ENCODE measurements around the gene AVL9. TPM values are rescaled to one million over a fixed set of nuclear protein-coding genes. Genes with fewer than 3 reads are reported as not detected.
"Not testable (repeated sequence)": the region's sequence is repeated elsewhere in the genome, so short reads cannot be mapped to it uniquely, and the experiment has no call there.

The AVL9 gene
- total RNA-seq, 2 experiments from 2014 or later, result 56.0 to 60.3 TPM

DNA sequence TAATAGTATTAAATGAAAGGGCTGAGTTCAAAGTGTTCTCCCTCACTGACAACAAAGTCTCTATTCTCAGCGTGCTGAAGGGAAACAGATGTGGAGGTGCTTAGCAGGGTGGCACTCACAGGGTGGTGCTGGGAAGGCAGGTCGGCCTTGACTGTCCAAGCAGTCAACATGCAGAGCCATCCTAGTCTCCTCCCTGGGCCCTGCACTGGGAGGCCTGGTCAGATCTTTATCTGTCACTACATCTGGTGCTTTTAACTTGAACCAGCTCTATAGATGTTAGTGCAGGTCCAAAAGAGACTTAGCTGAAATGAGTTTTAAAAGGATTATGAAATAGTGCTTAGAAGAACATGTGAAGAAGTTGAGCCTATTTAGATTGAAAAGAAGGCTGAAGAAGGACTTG lies 82.1 kb downstream of the AVL9 start:
- ChIA-PET POLR2A (no interaction called here), CTCF (no interaction called here)

DNA sequence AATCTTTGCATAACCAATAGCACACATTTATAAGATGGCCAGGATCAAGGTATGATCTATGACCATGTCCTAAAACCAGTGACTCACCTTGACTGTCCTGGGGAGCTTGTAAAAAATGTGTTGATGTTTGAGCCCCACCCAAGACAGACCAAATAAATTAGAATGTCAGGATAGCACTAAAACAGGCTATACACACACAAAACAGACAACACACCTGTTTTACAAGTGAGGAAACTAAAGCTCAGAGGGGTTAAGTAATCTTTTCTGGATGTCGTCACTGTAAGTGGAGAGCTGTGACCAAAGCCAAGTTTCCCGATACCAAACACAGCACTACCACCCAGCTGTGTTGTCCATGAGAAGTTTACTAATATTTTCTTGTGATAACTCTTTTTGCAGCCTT lies 84.5 kb downstream of the AVL9 start:
- ChIA-PET CTCF (no interaction called here), POLR2A (no interaction called here)

DNA sequence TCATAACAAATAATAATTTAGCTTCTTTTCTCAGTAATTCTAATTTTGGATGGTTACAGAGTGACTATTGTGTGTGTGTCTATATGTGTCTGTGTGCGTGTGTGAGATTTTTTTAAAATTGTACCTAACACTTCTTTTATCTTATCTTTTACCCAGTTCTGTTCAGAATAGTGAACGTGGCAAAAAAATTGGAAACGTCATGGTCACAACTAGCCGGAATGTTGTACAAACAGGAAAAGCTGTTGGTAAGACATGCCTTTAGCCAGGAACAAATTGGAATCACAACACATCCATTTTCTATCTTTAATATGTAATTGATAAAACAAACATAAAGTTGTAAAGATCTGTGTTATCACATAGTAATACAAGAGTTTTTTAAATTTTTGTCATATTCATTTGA lies 85.4 kb downstream of the AVL9 start:
- CTCF ChIA-PET, result no interaction called here

DNA sequence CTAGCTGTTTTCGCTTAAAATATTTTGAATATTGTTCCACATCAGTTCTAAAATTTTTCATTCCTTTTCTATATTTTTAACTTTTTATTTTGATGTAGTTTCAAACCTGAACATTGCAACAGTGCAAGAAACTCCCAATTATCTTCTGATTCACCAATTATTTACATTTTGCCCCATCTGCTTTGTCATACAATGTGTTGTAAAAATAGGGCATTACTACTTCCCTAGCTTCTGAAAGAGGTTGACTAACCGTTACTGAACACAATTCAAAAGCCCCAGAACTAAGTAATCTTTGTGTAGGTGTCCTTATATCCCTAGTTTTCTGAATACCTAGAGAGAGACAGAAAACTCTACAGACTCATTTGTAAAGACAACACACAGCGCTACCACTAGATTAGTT lies 86.7 kb downstream of the AVL9 start:
- POLR2A ChIA-PET, result no interaction called here

More for the DNA sequence above, 85.4 kb downstream of the AVL9 start:
- POLR2A ChIA-PET, result interaction anchor here (0.9 kb wide), 1 partner anchor 85 kb away, joined by 3 read pairs; no protein-coding TSS in a partner anchor

DNA sequence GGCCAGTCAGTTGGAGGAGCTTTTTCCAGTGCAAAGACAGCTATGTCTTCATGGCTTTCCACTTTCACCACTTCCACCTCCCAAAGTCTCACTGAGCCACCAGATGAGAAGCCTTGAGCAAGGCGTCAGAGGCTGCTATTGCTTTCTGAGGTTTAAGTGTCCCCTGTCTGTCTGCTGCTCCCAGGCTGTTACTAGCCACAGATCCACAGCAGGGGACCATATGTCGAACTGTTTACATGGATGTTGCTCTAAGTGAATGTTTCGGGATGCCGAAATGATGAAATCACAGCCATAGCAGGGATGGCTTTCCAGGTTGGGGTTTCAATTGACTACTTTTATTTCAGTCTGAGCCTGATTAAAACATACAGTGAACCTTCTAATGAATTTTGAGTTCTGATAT lies 88.5 kb downstream of the AVL9 start:
- POLR2A ChIA-PET, result no interaction called here
- CTCF ChIA-PET, result no interaction called here

More for the DNA sequence above, 86.7 kb downstream of the AVL9 start:
- CTCF ChIA-PET, result no interaction called here

DNA sequence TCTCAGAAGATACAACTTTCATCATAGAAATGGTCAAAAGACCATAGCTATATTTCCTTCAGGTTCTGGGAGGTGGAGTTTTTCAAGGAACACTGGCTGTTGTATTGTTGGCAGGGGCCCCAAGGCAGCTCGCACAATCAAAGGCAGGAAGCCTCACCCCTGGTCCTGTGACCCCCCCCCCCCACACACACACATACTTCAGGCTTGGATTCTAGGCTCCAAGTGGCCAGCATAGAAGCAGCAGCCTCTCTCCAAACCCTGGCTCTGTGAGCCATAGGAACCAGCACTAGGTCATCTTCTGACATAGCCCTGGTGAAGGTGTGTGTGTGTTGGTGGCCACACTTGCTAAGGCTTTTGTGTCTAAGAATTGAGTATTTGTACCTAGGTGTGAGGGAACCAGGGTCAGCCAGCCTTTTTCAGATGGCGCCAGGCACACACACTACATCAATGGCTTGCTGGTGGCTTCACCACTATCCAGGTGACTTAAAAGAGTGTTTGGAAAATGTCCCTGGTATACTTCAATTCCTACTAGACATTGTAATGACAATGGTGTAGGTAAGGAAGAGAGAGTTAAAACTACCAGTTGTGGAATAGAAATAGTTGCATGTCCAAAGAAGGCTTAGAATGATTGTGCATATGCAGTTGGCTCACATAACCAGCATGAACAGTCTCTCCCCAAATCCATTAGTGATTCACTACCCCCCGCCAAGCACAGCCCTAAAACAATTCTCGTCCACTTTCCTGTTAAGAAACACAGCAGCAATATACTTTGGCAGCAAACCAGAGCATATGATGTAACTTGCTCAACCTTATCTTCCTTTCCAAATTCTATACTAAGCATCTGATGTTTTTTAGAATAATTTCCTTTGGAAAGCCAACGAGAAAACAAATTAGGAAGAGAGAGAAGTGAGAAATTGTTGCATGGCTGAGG lies 91.3 kb downstream of the AVL9 start:
- POLR2A ChIA-PET, result interaction anchor here (0.7 kb wide), 1 partner anchor 10 kb away, joined by 5 read pairs; no protein-coding TSS in a partner anchor

DNA sequence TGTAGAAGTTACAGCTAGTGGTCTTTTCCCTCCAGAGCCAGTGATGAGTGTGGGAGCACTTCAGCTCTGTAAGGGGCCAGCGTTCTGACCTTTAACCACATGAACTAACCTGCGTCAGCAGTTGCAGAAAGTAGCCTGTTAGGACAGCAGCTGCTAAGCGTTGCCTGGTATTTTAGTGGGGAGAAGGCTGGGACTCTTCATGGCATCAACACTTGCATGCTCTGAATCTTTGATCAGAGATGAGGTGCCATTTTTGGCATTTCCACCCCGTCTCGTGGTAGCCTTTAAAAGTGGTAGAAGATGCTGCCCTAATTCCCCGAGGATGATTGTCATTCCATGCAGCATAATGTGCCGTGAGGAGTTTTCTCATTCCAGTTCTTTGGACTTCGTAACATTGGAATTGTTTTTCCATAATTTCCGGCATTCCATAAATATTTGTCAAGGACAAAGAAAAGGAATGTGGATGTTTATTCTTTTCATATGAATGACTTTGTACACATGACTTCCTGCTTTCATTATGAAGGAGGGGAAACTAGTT lies 92.2 kb downstream of the AVL9 start:
- CTCF ChIA-PET, result no interaction called here
- POLR2A ChIA-PET, result no interaction called here

More for the DNA sequence above, 91.3 kb downstream of the AVL9 start:
- CTCF ChIA-PET, result no interaction called here

DNA sequence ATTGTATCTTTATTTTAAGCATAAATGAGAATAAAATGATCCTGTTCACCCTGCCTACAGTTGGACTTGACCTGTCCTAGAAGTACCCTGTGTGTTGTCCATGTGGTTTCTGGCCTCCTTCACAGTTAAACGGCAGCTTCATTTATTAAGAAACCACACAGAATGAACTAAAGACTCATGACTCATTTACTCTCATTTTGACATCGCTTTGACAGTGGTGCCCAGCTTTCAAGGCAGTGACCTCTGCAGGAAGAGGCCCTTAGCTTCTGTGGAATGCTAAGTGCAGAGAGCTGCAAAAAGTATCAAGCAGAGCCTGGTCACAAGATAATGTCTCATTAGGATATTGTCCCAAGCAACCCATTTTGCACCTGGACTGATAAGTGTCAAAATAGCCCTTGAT lies 93.4 kb downstream of the AVL9 start:
- ChIA-PET CTCF (no interaction called here), POLR2A (no interaction called here)

DNA sequence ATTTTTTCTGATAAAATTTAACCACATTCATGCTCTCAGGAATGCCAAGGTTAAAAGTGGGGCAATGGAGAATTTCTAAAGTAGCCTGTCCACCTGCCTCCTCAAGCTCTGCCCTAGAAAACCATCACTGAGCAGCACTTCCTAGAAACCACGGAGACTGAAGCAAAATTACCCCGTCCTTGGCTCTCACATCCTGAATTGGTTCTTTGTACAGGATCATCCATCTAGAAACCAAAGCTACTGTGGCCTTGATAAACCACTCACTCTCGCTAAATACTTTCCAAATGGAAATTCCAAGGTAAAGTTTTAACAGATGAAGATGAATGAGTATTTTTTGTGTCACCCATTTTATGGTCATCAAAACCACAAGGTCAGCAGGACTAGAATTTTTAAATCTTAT lies 96.6 kb downstream of the AVL9 start:
- ChIA-PET POLR2A (no interaction called here), CTCF (no interaction called here)

DNA sequence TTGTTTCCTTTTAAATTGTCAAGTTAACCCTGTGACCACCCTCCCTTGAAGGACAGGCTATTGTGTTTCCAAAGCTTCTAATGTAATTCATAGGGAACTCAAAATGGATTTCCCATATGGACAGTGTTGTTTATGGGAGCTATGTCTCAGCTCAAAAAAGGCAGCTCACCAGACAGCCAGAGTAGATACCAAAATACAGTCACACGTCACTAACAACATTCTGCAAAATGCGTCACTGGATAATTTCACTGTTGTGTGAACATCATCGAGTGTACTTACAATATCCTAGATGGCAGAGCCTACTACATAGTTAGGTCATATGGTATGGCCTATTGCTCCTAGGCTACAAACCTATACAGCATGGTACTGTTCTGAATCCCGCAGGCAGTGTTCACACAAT lies 97.4 kb downstream of the AVL9 start:
- ChIA-PET POLR2A (no interaction called here), CTCF (interaction anchor here (0.6 kb wide), 1 partner anchor 13 kb away, joined by 3 read pairs; no protein-coding TSS in a partner anchor)

DNA sequence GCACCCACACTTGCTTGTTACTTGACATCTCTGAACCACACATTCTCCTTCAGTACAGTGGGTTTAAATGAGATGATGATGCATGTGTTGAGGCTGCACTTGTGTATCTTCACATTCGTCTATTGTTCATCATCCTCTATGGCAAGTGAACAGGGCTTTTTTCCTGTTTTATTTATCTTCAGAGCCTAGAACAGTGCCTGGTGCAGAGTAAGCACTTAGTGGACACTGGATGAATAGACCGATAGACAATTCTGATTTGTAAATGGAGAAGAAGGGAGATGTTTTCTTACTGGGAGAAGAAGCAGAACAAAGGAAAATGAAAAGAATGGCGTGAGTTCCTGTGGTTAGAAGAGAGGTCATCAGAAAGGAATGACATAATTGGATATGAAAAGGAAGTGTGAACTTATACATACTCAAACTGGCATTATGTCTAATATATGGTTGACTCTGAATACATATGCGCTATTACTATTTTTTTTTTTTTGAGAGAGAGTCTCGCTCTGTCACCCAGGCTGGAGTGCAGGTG lies 99.7 kb downstream of the AVL9 start:
- POLR2A ChIA-PET, result no interaction called here
- CTCF ChIA-PET, result no interaction called here

DNA sequence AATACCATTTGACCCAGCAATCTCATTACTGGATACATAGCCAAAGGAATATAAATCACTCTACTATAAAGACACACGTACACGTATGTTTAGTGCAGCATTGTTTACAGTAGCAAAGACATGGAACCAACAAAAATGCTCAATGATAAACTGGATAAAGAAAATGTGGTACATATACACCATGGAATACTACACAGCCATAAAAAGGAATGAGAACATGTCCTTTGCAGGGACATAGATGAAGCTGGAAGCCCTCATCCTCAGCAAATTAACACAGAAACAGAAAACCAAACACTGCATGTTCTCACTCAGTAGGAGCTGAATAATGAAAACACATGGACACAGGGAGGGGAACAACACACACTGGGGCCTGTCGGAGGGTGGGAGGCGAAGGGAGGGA lies 105.9 kb downstream of the AVL9 start:
- POLR2A ChIA-PET, CTCF ChIA-PET: not testable (repeated sequence)

DNA sequence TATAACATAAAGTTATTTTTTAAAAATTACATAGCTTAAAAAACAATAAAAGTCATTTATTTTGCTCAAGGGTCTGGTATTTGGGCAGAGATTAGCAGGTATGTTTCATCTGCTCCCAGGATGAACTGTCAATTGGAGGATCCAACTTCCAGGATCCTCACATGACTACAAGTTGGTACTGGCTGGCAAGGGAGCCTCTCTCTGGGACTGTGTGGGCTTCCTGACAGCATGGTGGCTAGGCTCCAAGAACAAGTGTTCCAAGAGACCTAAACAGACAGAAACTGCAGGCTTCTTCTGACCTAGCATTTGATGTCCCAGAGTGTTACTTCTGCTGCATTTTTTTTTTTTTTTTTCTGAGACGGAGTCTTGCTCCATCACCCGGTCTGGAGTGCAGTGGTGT lies 107.2 kb downstream of the AVL9 start:
- ChIA-PET POLR2A (no interaction called here), CTCF (no interaction called here)

DNA sequence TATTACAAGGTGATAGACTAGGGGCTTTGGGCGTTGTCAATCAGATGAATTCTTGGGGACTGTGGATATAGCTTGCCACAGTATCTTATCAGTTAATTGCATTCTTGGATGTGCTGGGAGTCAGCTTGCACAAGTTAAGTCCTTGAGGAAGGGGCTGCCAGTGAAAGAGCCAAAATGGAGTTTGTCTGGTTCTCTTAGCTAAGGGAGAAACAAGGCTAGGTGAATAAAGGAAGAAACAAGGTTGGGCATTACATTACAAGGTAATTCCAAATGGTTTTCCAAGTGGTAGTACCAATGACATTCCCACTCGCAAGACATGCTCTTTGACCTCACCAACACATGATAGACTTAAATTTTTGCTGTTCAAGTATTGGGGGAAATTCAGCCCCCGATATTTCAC lies 108.2 kb downstream of the AVL9 start:
- CTCF ChIA-PET, POLR2A ChIA-PET: not testable (repeated sequence)

DNA sequence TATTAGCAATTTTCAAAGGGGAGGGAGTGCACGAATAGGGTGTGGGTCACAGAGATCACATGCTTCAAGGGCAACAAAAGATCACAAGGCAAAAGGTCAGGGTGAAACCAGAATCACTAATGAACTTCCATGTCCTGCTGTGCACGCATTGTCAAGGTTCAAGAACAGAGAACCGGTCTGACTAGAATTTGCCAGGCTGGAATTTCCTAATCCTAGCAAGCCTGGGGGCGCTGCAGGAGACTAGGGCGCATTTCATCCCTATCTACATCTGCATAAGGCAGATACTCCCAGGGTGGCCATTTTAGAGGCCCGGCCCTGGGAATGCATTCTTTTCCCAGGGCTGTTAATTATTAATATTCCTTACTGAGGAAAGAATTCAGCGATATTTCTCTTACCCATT lies 108.8 kb downstream of the AVL9 start:
- CTCF ChIA-PET, POLR2A ChIA-PET: not testable (repeated sequence)

DNA sequence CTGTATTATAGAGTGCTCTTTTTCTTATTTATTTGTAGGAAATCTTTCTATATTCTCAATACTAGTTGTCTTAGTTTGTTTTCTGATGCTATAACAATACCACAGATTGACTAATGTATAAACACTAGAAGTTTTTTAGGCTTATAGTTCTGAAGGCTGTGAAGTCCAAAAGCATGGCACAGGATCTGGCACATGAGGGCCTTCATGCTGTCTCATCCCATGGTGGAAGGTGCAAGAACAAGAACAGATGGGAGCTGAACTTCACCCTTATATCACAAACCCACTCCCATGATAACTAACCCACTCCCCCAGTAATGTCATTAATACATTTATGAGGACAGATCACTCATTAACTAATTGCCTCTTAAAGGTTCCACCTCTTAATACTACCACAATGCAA lies 109.7 kb downstream of the AVL9 start:
- CTCF ChIA-PET, result no interaction called here
- POLR2A ChIA-PET, result no interaction called here

DNA sequence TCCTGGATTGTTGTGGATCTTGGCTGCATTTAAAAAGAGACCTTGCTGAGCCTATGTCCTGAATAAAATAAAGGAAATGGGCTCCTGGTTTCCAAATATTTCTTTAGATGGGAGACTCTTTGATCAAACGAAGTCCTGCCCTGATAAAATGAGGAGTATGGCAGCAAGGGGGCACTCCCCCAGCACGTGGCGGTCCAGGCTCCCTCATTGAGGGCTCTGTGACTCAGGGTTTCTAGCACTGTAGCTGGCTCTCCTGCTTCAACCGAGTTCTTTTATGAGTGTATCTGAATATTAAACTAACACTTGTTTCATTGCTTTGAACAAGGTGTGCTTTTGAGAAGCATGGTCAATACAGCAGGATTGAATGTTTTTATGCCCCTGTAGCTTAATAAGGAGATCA lies 114.2 kb downstream of the AVL9 start:
- ChIA-PET POLR2A (no interaction called here), CTCF (no interaction called here)

DNA sequence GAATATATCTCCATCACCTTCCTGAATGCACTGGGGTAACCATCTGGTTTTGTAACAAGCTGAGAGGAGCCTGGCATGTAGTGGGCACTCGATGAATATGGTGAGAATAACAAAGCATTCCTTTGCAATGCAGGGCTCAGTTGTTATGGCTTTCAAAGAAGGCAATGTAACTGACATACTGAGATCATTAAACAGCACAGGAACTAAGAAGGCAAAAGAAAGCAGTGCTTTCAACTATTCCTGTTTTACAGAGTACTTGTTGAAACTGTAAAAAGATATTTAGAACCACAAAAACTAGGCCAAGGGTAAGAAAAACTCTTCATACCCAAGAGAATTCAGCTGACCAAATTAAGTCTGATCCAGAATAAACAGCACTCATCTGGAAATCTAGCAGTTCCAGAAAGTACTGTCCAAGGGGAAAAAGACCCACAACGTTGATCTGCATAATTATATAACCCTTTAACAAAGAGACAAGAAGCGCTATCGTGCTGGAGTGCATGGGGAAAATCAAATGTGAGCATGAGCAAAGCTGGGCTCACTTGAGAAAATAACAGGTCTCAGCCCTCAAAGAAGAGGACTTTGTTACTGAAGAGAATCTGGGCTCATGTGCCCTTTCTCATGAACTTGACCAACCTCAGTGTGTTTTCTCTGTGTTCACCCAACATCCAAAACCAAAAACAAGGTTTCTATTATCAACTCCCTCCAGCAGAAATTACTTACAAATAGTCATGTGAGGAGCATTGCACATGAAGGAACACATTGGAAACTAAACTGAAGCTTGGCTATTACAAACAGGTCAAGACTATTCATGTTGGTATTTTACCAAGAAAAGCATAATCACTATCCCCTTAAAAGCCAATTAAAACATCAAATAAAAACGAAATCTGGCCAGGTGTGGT lies 116.2 kb downstream of the AVL9 start:
- CTCF ChIA-PET, result no interaction called here

DNA sequence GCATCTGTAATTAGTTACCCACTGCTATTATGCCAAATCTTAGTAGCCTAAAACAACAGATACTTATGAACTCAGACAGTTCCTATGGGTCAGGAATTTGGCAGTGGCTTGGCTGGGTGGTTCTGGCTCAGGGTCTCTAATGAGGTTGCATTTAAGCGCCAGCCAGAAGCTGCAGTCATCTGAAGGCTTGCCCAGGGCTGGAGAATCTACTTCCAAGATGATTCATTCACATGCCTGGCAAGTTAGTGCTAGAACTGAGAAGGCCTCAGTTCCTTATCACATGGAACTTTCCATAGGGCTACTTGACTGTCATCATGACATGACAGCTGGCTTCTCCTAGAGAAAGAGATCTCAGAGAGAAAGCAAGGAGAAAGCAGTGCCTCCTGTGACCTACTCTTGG lies 121.3 kb downstream of the AVL9 start:
- ChIA-PET POLR2A (no interaction called here), CTCF (no interaction called here)

More for the DNA sequence above, 116.2 kb downstream of the AVL9 start:
- POLR2A ChIA-PET, result no interaction called here

DNA sequence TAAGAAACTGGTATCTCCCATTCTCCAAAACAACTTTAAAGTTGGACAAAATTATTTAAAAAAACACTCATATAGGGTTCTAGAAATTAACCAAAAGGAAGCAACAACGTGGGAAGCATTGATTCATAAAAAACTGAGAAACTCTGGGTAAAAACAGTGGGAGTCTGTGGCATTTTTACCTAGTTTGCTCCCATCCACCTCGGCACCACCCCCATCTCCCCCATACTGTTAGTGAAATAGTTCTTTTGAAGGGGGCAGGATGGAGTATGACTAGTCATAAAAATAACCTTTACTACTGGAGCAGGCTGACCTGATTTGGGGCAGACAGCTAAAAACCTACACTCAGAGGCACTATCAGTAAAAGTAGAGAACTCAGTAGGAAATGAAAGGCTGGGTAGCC lies 123.2 kb downstream of the AVL9 start:
- ChIA-PET CTCF (no interaction called here), POLR2A (no interaction called here)

DNA sequence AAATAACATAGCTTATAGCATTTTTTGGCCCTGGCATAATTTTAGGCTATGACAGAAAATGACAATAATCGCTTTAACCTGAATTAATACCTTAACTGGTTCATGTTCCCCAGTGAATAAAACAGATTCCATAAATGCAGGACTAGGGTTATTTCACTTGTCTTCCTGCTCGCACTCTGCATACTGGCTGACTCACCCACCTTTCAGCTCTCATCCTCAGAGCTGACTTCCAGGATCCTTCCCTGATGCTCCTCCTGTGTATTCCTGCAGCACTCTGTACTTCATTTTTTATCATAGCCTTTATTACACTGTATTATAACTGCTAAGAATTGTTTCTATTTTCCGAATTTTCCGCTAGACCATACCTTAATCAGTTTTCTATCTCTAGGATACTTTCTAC lies 123.7 kb downstream of the AVL9 start:
- ChIA-PET POLR2A (no interaction called here), CTCF (no interaction called here)

All from activated CD8-positive, alpha-beta memory T cell treated with anti-CD3 and anti-CD28 coated beads for 36 hours (primary cell).